ENCODE measurements around the gene XIRP1.

Gene XIRP1

GRCh38 chr3:39150803-39151631 lies 41.4 kb downstream of the XIRP1 start:
- no peak for TF ChIP-seq CTCF (conservative IDR thresholded peaks at IDR 0.05; ENCODE audit: low read length)
- peak overlapping the region; percentile 89 for H3K4me3 ChIP-seq (ENCODE audit: low read length)
- peak; percentile 96 for DNase-seq (ENCODE audit: low read depth)

- TF ChIP-seq CTCF (conservative IDR thresholded peaks at IDR 0.05; ENCODE audit: low read length) = peak; percentile 22; the same call in 1 of the 2 replicates
- peak overlapping the region; percentile 58 for H3K4me3 ChIP-seq (ENCODE audit: low read length)
- no peak for DNase-seq (ENCODE audit: low read depth)
Observed at GRCh38 chr3:39150148-39150802, 42.1 kb downstream of the XIRP1 start.

- DNase-seq (ENCODE audit: low read depth) = no peak
- TF ChIP-seq CTCF (conservative IDR thresholded peaks at IDR 0.05; ENCODE audit: low read length) = no peak
- H3K4me3 ChIP-seq (ENCODE audit: low read length) = no peak overlapping the region
Observed at GRCh38 chr3:39149498-39150147, 42.8 kb downstream of the XIRP1 start.

GRCh38 chr3:39149059-39149455 lies 43.3 kb downstream of the XIRP1 start:
- H3K4me3 ChIP-seq (ENCODE audit: low read length) = no peak overlapping the region
- no peak for TF ChIP-seq CTCF (conservative IDR thresholded peaks at IDR 0.05; ENCODE audit: low read length)
- DNase-seq (ENCODE audit: low read depth) = no peak

GRCh38 chr3:39148435-39149058 lies 43.8 kb downstream of the XIRP1 start:
- DNase-seq (ENCODE audit: low read depth) = peak; percentile 33
- H3K4me3 ChIP-seq (ENCODE audit: low read length) = peak overlapping the region; percentile 20
- no peak for TF ChIP-seq CTCF (conservative IDR thresholded peaks at IDR 0.05; ENCODE audit: low read length)

GRCh38 chr3:39147711-39148434 lies 44.5 kb downstream of the XIRP1 start:
- DNase-seq (ENCODE audit: low read depth) = peak; percentile 45
- no peak for TF ChIP-seq CTCF (conservative IDR thresholded peaks at IDR 0.05; ENCODE audit: low read length)
- peak overlapping the region; percentile 41 for H3K4me3 ChIP-seq (ENCODE audit: low read length)
